Skin of body (tissue), 2 donors: ENCODE measurements around the gene PODN. TPM values are rescaled to one million over a fixed set of nuclear protein-coding genes. Genes with fewer than 3 reads are reported as not detected.

Experiments
- DNase-seq: peaks from one replicate; lab custom pipeline; 2025; lab: John Stamatoyannopoulos, UW
- total RNA-seq: library from RNA; depleted of rRNA; stranded (reverse); fragments of >200 nt; gene quantifications from one replicate; pipeline ENCODE4 v1.2.3, GENCODE V29; 2014

PODN gene
- total RNA-seq, 1 donor from 2014 or later = 13.8 TPM

DNA sequence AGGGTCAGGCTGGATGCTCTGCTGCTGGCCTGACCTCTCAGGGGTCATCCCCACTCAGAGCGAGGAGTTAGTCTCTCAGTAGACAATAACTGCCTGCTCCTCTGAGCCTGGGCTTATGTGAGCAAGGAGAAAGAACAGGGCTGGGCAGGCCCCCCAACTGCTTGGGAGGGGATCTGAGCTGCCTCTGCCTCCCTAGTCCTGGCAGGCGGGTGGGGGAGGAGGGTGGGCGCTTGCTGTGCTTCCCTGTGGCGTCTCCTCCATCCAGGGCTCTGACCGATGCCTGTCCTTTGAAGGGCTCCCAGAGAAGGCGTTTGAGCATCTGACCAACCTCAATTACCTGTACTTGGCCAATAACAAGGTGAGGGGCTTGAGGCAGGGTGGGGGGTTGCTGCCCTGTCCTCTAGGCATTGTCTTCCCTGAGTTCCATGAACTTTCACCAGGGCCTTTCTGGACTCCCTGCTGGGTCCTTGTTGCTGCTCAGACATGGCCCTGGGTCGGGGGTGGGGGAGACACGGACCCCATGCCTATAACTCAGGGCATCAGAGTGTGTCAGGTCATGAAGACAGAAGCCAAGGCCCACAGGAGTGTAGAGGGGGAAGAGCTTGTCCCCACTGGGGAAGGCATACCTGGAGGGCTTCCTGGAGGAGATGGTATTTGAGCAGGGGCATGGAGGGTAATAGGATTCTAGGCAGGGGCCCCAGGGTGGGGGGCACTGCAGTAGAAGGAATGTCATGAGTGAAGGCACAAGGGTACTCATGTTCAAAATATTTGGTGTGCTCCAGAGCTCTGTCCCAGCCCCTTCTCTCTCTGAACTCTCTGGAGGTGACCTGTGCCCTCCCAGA, 12.5 kb downstream of the PODN start:
- DNase-seq = no peak

DNA sequence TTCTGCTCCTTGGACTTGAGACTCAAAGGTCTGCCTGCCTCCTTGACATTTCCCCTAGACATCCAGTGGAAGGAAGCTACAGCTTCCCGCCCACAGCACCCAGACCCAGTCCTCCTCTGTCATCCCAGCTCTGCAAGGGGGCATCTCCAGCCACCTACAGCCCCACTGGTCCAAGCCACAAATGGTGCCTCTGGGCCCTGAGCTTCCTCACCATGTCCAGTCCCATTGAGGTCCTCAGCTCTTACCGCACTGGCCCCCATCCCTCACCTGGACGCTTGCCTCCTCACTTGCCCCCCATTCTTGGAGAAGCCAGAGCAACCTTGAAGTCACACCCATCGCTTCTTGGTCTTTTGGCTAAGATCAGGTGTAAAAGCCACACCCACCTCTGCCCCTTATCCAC, 13.2 kb downstream of the PODN start:
- DNase-seq = no peak

DNA sequence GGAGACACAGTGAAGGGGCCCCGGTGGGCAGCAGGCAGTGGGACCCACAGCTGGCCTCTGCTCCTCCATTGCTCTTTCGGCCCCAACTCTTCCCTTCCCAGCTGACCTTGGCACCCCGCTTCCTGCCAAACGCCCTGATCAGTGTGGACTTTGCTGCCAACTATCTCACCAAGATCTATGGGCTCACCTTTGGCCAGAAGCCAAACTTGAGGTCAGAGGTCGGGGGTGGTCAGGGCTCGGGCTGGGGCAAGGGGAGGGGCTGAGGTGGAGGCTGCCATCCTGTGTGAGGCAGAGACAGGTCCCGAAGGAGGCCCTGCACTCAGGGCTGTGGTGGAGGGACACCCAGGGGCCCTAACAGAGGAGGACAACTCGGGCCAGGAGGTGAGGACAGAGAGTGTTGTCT, 13.7 kb downstream of the PODN start:
- DNase-seq = no peak

DNA sequence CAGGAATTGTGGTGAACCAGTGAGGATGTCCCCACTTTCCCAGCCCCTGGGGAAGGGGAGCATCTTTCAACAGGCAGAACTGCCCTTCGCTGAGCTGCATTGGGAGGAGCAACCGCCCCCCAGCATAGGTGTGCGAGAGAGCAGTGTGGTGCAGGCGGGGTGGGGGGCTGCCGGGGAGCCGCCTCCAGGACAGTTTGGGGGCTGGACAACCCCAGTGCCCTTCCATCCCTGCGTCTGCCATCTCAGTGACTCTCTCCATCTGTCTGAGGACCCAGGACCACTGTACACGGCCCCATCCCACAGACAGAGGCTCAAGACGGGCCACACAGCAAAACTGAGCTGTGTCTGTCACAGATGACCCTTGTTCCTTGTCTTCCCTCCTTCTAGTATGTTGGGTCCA, 14.2 kb downstream of the PODN start:
- no peak for DNase-seq

DNA sequence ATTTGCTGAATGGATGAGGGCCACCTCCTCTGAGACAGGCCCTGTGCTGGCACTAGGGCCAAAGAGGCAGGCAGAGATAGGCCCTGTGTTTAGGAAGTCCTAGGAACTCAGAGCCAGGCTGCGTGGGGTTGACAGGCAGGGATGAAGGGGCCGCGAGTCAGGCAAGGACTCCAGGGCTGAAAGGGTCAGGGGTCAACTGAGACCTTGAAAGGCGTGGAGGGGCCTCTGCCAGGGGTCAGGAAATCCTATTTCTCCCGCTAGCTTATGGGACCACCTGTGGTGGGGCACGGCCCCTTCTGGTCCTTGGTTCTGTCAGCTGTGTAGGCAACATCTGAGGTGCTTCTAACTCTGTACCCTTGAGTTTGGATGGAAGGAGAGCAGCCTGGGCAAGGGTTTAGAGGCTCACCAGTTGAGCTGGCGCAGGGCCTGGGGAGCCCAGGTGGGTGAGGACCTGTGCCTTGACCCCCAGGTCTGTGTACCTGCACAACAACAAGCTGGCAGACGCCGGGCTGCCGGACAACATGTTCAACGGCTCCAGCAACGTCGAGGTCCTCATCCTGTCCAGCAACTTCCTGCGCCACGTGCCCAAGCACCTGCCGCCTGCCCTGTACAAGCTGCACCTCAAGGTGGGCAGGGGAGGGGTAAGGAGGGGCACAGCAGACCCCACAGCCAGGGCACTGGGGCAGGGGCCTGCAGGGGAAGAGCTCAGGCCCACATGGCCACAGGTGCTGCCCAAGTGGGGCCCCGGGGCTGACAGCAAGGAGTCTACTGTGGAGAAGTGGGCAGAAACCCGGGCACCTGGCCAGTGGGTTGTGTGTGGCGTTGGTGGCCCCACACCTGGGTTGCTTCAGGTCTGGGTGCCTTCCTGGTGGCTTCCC, 14.9 kb downstream of the PODN start:
- no peak for DNase-seq

DNA sequence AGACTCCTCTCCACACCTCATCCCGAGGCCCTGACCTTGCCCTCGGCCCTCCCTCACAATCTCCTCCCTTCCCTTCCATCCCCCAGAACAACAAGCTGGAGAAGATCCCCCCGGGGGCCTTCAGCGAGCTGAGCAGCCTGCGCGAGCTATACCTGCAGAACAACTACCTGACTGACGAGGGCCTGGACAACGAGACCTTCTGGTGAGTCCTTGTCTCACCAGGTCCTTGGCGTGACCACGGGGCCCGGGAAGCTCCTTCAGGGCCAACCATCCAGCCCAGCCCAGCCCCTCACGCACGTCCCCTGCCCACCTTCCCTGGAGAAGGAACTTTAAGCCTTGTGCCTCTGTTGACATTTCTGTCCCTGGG, 15.6 kb downstream of the PODN start:
- no peak for DNase-seq

DNA sequence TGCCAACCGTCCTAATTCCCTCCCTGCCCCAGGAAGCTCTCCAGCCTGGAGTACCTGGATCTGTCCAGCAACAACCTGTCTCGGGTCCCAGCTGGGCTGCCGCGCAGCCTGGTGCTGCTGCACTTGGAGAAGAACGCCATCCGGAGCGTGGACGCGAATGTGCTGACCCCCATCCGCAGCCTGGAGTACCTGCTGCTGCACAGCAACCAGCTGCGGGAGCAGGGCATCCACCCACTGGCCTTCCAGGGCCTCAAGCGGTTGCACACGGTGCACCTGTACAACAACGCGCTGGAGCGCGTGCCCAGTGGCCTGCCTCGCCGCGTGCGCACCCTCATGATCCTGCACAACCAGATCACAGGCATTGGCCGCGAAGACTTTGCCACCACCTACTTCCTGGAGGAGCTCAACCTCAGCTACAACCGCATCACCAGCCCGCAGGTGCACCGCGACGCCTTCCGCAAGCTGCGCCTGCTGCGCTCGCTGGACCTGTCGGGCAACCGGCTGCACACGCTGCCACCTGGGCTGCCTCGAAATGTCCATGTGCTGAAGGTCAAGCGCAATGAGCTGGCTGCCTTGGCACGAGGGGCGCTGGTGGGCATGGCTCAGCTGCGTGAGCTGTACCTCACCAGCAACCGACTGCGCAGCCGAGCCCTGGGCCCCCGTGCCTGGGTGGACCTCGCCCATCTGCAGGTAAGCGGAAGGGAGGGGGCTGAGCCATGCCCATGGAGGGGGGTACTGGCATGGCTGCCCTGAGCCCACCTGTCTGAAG, 16.5 kb downstream of the PODN start:
- DNase-seq = no peak

DNA sequence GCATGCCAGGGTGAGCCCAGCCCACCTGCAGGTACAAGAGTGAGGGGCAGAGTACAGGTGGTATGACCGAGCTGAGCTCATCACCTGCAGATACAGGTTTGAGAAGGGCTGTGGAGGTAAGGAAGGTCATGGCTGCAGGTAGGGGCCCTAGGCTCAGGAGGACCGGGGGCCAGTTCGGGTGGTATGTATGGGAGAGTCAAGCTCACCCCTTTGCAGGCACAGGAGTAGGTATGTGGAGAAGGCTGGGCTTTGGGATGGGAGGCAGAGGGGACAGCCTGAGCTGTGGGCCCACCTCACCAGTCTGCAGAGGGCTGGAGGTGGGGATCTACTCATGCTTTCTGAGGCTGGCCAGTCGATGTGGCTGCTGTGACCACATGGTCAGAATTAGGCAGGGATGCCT, 17.2 kb downstream of the PODN start:
- no peak for DNase-seq

DNA sequence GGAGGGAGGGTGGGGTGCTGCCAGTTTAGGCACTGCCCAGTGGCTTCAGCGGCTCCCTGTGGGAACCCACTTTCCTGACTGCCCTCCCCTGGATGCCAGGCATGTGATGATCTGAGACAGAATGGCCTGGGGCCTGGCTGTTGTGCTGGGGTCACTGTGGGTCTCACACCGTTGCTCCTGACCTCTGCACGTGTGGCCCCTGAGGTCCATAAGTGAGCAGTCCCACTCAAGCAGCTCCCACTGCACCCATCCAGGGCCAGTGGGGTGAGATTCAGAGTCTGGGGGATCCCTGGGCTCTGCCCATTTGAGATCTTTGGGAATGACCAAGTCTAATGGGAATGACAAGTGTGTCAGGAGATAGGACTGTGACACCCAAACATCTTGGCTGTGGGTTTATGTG, 18.0 kb downstream of the PODN start:
- DNase-seq = no peak

DNA sequence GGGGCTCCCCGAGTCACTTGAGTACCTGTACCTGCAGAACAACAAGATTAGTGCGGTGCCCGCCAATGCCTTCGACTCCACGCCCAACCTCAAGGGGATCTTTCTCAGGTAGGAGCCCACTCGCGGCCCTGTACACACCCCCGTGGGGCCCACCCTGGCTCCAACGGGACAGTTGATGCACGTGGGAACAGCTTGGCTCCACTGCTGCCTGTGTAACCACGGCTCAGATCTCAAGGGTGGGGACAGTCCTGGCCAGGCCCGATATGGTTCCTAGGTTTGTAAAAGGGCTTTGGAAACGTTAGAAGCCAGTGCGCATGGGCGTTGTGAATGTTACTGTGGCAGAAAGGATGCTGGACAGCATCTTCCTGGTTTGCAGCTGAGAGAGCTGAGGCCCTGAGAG, 18.8 kb downstream of the PODN start:
- DNase-seq = no peak

DNA sequence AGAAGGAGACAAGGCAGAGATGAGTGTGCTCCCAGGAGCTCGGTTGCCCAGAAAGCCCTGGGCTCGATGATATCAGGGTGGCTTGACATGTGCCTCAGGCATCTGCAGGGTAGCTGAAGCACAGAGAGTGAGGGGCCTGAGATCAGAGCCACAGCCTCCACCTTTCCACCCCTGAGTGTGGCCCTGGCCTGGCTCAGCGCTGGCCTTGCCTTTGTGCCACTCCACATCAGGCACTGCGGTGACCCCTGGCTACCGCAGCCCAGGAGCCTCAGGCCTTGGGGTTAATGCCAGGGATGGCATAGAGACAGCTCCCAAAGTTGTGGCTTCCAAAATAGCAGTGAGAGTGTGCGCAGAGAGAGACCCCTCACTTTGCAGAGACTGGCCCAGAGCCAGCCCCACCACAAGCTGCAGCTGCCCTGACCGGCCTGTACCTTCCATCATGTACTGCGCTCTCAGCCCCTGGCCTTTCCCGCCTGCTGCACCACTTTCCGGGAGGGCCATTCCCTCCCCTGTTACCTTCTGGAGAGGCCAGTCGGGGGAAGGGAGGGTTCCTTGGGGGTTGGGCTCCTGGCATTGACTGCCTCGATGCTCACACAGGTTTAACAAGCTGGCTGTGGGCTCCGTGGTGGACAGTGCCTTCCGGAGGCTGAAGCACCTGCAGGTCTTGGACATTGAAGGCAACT, 19.5 kb downstream of the PODN start:
- DNase-seq = no peak

DNA sequence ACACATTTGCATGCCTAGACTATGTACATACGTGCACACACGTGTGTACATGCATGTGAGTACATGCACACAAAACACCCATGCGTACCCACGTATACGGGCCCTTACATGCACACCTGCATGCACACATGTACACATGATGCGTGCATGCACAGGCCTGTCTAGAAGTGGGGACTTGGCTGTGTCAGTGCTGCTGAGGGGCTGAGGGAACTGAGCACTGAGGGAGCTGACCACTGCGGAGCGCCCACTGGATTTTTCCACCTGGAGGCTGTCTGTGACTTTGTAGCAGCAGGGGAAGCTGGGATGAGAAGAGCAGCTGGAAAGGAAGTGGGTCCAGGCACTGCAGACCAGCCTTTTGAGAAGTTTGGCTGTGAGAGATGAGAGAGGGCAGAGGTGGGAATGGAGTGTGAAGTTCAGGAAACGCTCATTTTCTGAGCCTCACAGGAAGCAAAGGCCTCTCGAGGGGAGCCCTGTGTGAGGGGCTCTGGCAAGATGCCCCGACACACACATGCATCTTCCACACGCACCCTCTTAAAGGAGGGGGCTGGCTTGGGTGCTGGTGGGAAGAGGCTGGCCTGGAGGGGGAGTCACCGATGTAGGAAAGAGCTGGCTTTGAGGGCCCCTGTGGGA, 20.9 kb downstream of the PODN start:
- DNase-seq = no peak

DNA sequence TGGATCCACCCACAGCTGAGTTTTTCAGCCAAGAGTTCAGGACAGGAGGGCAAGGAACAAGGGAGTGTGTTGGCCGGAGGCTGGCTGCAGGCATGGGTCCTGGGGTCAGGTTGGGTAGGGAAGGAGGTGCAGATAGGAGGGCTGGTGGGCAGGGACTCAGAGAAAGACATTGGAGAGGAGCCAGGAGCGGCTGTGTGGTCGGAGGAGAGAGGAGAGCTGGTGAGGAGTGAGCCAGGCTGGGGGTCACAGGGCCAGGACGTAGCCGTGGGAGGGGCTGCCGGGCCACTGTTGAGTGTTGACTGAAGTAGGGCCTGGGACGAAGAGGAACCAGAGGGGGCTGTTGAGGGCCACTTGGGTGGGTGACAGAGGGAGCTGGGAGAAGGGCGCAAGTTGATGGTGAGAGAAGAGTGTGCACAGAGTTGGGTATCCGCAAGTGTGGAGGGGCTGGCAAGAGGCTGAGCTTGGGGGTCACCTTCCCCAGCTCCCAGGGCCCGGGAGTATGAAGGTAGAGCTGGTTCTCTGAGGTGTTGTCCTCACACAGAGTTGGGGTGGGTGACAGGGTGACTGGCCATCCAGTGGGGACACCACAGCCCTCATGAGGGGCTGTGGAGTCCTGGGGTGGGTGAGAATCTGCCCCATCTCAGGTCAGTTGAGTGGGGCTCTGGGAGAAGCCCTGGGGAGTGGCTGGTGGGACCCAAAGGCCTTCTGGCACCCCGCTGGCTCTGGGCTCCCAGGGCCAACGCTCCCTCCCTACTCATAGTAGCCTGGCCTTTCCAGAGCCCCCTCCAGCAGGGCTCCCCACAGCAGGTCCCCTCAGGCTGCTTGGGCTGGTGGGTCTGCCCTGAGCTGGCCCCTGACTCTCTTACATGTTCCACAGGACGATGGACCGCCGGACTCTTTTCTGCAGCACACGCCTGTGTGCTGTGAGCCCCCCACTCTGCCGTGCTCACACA, 21.9 kb downstream of the PODN start:
- DNase-seq = no peak

DNA sequence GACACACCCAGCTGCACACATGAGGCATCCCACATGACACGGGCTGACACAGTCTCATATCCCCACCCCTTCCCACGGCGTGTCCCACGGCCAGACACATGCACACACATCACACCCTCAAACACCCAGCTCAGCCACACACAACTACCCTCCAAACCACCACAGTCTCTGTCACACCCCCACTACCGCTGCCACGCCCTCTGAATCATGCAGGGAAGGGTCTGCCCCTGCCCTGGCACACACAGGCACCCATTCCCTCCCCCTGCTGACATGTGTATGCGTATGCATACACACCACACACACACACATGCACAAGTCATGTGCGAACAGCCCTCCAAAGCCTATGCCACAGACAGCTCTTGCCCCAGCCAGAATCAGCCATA, 22.6 kb downstream of the PODN start:
- no peak for DNase-seq

DNA sequence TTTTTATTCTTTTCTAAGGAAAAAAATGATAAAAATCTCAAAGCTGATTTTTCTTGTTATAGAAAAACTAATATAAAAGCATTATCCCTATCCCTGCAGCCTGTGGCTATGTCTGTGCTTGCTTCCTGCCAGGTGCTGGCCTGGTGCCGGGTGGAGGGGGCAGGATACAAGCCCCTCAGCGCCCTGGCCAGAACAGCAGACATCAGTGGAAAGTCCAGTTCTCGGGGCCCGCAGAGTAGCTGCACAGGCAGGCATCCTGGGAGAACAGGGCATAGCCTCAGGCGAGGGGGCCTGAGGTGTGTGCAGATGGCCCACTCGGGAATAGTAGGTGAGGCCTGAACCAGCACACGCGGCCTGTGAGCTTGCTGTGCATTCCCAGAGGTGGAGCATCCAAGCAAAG, 23.4 kb downstream of the PODN start:
- no peak for DNase-seq

DNA sequence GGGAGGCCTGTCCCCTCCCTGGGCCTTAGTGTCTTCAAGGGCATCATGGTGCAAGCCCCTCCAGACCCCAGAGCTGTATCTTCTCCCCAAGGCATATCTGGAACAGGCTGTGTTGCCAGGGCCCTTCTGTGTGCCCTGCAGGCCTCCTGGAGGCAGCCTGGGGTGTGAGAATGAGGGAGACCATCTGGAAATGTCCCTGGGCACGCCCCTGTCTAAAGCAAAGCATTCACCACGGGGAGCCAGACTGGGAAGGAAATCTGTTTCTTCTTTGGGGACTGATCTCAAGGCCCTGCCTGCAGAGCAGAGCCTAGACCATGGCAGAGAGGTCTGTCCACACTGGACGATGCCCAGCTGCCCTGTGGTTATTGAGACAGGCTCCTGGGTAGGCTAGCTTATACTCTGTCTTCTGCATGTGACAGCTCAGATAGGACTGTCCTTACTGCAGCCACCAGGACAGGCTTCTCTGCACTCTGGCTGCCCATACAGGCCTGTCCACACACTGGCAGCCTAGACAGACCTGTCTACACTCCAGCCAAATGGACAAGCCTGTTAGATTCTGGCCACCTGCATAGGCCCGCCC, 24.6 kb downstream of the PODN start:
- no peak for DNase-seq

DNA sequence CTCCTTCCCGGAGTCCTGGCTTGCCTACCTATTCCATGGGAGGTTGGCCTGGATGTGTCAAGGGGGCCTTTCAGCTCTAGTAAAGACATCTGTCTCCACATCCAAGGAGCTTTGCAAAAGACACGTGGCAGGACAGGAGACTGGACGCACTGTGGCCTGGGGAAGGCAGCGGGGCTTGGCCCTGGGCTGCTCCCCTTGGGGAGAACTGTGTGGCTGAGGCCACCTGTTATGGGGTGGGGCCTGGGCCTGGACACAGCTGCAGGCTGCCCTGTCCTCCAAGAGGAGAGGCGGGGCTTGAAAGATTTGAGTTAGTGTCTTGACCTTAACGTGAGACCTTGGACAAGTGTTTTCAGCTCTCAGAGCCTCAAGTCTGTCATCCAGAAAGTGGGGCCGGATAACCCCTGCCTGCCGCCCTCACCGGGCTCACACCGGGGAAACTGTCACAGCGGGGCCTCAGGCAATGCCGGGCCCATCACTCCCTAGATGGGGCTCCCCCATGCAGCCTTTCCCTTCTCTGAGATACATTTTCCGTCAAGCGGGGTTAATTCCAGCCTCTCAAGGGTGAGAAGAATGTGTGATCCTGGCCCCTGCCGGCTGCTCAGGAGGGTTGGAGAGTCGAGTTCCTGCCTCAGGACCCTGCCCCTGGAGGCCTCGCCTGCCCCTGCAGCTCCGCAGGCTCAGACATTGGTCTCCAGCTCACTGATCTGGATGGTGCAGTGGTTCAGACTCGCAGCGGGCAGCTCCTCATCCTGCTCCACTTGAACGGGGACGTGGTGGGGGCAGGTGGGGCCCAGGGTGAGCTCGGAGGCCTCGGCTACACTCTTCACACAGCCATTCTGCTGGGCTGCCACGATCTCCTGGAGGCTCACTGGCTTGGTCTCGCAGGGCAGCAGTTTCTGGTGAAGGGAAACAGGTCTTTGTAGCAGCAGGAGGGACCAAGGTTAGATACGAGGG, 25.6 kb downstream of the PODN start:
- DNase-seq = no peak

DNA sequence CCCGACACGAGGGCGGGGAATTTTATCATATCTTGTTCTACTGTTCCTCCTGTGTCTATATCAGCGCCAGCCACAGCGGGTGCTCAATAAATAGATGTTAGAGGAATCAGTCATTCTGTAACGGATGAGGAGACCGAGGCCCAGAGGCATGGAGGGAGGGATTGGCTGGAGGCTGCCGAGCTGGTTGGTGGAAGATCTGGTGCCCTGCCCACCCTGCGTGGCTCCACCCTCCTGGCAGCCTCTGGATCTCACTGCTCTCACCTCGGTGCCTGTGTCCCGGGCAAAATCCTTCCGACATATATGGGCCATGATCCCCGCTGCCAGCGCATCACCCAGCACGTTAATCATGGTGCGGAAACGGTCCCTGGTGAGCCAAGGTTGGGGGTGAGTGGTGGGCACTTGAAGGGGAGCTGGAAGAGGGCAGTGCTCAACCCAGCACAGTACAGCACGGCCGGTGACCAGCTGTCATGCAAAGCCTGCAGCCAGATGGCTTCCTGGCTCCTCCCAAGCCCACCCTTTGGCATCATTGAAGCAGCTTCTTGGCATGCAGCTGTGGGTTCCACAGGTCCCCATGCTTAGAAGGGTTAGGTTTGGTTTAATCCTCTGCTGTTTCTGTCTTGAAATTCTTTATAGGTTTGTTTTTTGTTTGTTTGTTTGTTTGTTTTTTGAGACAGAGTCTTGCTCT, 26.7 kb downstream of the PODN start:
- DNase-seq = no peak
